ENCODE results near the gene BICRA. TPM values are rescaled to one million over a fixed set of nuclear protein-coding genes. Genes with fewer than 3 reads are reported as not detected.
"Not testable (repeated sequence)": the region's sequence is repeated elsewhere in the genome, so short reads cannot be mapped to it uniquely, and the experiment has no call there.

Gene BICRA
- total and polyA plus RNA-seq, 4 donors: 6.1 to 16.1 (median 6.7) TPM

- H3K9ac ChIP-seq (ENCODE audit: insufficient read depth in 1 of 2, low read length in 2 of 2): no peak overlapping the region
- H3K9me3 ChIP-seq (ENCODE audit: control insufficient read depth in 4 of 4, insufficient read depth in 3 of 4, low read length in 3 of 4): no peaks in the 10 kb centered on the region
- H3K27ac ChIP-seq (ENCODE audit: low read depth in 1 of 2, low read length in 1 of 2): peak overlapping the region; percentile 51 to 81
- peaks cover 0 to 28% (median 14%) of the 10 kb centered on the region in 5 donors for H3K4me1 ChIP-seq (ENCODE audit: control insufficient read depth in 5 of 5, insufficient read depth in 5 of 5, low read length in 5 of 5)
- no peak for TF ChIP-seq CTCF (IDR thresholded peaks at IDR 0.05; ENCODE audit: control extremely low read depth, extremely low read depth)
- H3K36me3 ChIP-seq (ENCODE audit: control insufficient read depth in 4 of 4, insufficient read depth in 4 of 4, low read length in 4 of 4): peaks cover 0 to 16% (median 10%) of the 10 kb centered on the region in 4 donors
- ATAC-seq (ENCODE audit: insufficient read depth, low FRiP score): no peak
- H3K27me3 ChIP-seq (ENCODE audit: control insufficient read depth in 3 of 3, insufficient read depth in 3 of 3, low read length in 2 of 3): no peaks in the 10 kb centered on the region
- WGBS, 2 donors: 76 to 87% methylated on average over 4 of the region's 4 CpGs
- DNase-seq: no peak
- peak overlapping the region; percentile 95 for H3K4me3 ChIP-seq
Measured at GRCh38 chr19:47714339-47714738, 105.4 kb downstream of the BICRA start.

GRCh38 chr19:47714855-47715254 lies 105.9 kb downstream of the BICRA start:
- not testable (repeated sequence) for DNase-seq; ATAC-seq (ENCODE audit: insufficient read depth, low FRiP score); H3K27me3 ChIP-seq (ENCODE audit: control insufficient read depth in 3 of 3, insufficient read depth in 3 of 3, low read length in 2 of 3); H3K9me3 ChIP-seq (ENCODE audit: control insufficient read depth in 4 of 4, insufficient read depth in 3 of 4, low read length in 3 of 4); H3K9ac ChIP-seq (ENCODE audit: insufficient read depth in 1 of 2, low read length in 2 of 2)
- Histone ChIP-seq H3K4me3 (peak overlapping the region; percentile 34), H3K27ac (ENCODE audit: low read depth in 1 of 2, low read length in 1 of 2) (peak overlapping the region in 1 of 2 donors; percentile 46), H3K4me1 (ENCODE audit: control insufficient read depth in 5 of 5, insufficient read depth in 5 of 5, low read length in 5 of 5) (peaks cover 0 to 32% (median 16%) of the 10 kb centered on the region in 5 donors), H3K36me3 (ENCODE audit: control insufficient read depth in 4 of 4, insufficient read depth in 4 of 4, low read length in 4 of 4) (peaks cover 0 to 17% (median 10%) of the 10 kb centered on the region in 4 donors)

GRCh38 chr19:47716270-47716937 lies 107.5 kb downstream of the BICRA start:
- ATAC-seq (ENCODE audit: insufficient read depth, low FRiP score): no peak
- H3K4me3 ChIP-seq: peak overlapping the region; percentile 12
- H3K27ac ChIP-seq (ENCODE audit: low read depth in 1 of 2, low read length in 1 of 2): peak overlapping the region in 1 of 2 donors; percentile 46
- peaks cover 0 to 19% (median 10%) of the 10 kb centered on the region in 4 donors for H3K36me3 ChIP-seq (ENCODE audit: control insufficient read depth in 4 of 4, insufficient read depth in 4 of 4, low read length in 4 of 4)
- TF ChIP-seq CTCF (IDR thresholded peaks at IDR 0.05; ENCODE audit: control extremely low read depth, extremely low read depth): no peak
- WGBS, 2 donors: 75 to 81% methylated on average over 32 of the region's 32 CpGs
- no peak overlapping the region for H3K9ac ChIP-seq (ENCODE audit: insufficient read depth in 1 of 2, low read length in 2 of 2)
- H3K27me3 ChIP-seq (ENCODE audit: control insufficient read depth in 3 of 3, insufficient read depth in 3 of 3, low read length in 2 of 3): no peaks in the 10 kb centered on the region
- H3K4me1 ChIP-seq (ENCODE audit: control insufficient read depth in 5 of 5, insufficient read depth in 5 of 5, low read length in 5 of 5): peaks cover 0 to 47% (median 26%) of the 10 kb centered on the region in 5 donors
- no peak for DNase-seq
- H3K9me3 ChIP-seq (ENCODE audit: control insufficient read depth in 4 of 4, insufficient read depth in 3 of 4, low read length in 3 of 4): no peaks in the 10 kb centered on the region

GRCh38 chr19:47718415-47719046 lies 109.6 kb downstream of the BICRA start:
- Histone ChIP-seq H3K4me1 (ENCODE audit: control insufficient read depth in 5 of 5, insufficient read depth in 5 of 5, low read length in 5 of 5) (peaks cover 0 to 55% (median 32%) of the 10 kb centered on the region in 5 donors), H3K27ac (ENCODE audit: low read depth in 1 of 2, low read length in 1 of 2) (peak overlapping the region; percentile 21 to 87), H3K36me3 (ENCODE audit: control insufficient read depth in 4 of 4, insufficient read depth in 4 of 4, low read length in 4 of 4) (peaks cover 0 to 23% (median 12%) of the 10 kb centered on the region in 4 donors), H3K9ac (ENCODE audit: insufficient read depth in 1 of 2, low read length in 2 of 2) (peak overlapping the region in 1 of 2 donors; percentile 65)
- not testable (repeated sequence) for H3K9me3 ChIP-seq (ENCODE audit: control insufficient read depth in 4 of 4, insufficient read depth in 3 of 4, low read length in 3 of 4); DNase-seq; ATAC-seq (ENCODE audit: insufficient read depth, low FRiP score); H3K27me3 ChIP-seq (ENCODE audit: control insufficient read depth in 3 of 3, insufficient read depth in 3 of 3, low read length in 2 of 3); H3K4me3 ChIP-seq
- 65 to 76% methylated on average over 11 of the region's 11 CpGs for WGBS, 2 donors
